ENCODE results near the gene RETREG3. TPM values are rescaled to one million over a fixed set of nuclear protein-coding genes. Genes with fewer than 3 reads are reported as not detected.

RETREG3 gene
- total RNA-seq, 1 experiment from 2014 or later, result 38.5 TPM

GRCh38 chr17:42617956-42618431, 8.8 kb upstream of the RETREG3 start (continued):
- TF ChIP-seq ZBTB33 (IDR thresholded peaks at IDR 0.05; ENCODE audit: extremely low read depth, insufficient replicate concordance, low read length) (no peak), POLR2A (IDR thresholded peaks at IDR 0.05; ENCODE audit: borderline replicate concordance, extremely low read depth, insufficient read depth, insufficient read length) (no peak), MAX (IDR thresholded peaks at IDR 0.05) (no peak), TCF7L2 (IDR thresholded peaks at IDR 0.05; ENCODE audit: borderline replicate concordance, extremely low read depth, insufficient read depth, insufficient read length) (no peak), EZH2phosphoT487 (IDR thresholded peaks at IDR 0.05; ENCODE audit: borderline replicate concordance) (no peak)

GRCh38 chr17:42613699-42614295, 4.6 kb upstream of the RETREG3 start:
- TF ChIP-seq EZH2phosphoT487 (IDR thresholded peaks at IDR 0.05; ENCODE audit: borderline replicate concordance), result no peak
- H3K9me3 ChIP-seq (ENCODE audit: control insufficient read depth in 1 of 2, insufficient read depth in 1 of 2, low read depth in 1 of 2, low read length in 2 of 2), result no peaks in the 10 kb centered on the region
- ChIA-PET POLR2A (no interaction called here), RAD21 (ENCODE audit: low non-redundant PET in 1 of 2, low total read pairs in 2 of 2, uncharacterized antibody in 2 of 2, unreplicated experiment in 2 of 2) (no interaction called here), CTCF (no interaction called here)
- H3K79me2 ChIP-seq (ENCODE audit: insufficient read depth, low read length), result peaks cover 27% of the 10 kb centered on the region
- H2AFZ ChIP-seq (ENCODE audit: low read depth, low read length, poor library complexity, severe bottlenecking), result no peak overlapping the region
- ATAC-seq, result no peak
- no peak overlapping the region for H3K4me2 ChIP-seq (ENCODE audit: low read length)
- DNase-seq (ENCODE audit: low read depth, low spot score), result no peak
- H3K27ac ChIP-seq (ENCODE audit: low read depth, low read length), result no peak overlapping the region
- H3K9ac ChIP-seq (ENCODE audit: low read length), result no peak overlapping the region
- no peaks in the 10 kb centered on the region for H3K9me2 ChIP-seq (ENCODE audit: insufficient read depth)
- H3K4me1 ChIP-seq (ENCODE audit: control insufficient read depth in 1 of 2, insufficient read depth in 2 of 2, low read length in 2 of 2), result peaks cover 8 to 18% of the 10 kb centered on the region in 2 experiments
- no peaks in the 10 kb centered on the region for H3K27me3 ChIP-seq (ENCODE audit: insufficient read depth, low read length)
- H3K36me3 ChIP-seq (ENCODE audit: control insufficient read depth in 1 of 2, insufficient read depth in 2 of 2, low read length in 2 of 2), result peaks cover 35 to 43% of the 10 kb centered on the region in 2 experiments
- intact Hi-C loops (cut with micrococcal nuclease), result no loop called here
- no peaks in the 10 kb centered on the region for H4K20me1 ChIP-seq (ENCODE audit: insufficient read depth)
- no peak overlapping the region for H3K4me3 ChIP-seq (replicated peaks in 1 of 2; ENCODE audit: low read depth in 1 of 2, low read length in 2 of 2)
- BruUV-seq (replicated peaks), result no TSS peak
